Muscle layer of colon (tissue), 2 donors: Measurements from ENCODE around the gene BTN2A1.

Experiments used
- H3K27ac ChIP-seq: one replicate; pipeline ENCODE4 v1.7.0; 2013; ENCODE audit warnings: low read depth, mild to moderate bottlenecking, low read length, moderate library complexity
- H3K27me3 ChIP-seq, 2 donors: one replicate each; pipeline ENCODE4 v1.7.0; 2013; ENCODE audit warnings: low read length in 2 of 2, mild to moderate bottlenecking in 2 of 2; ENCODE audit not compliant: insufficient read depth in 2 of 2, control insufficient read depth in 1 of 2
- H3K36me3 ChIP-seq: one replicate; pipeline ENCODE4 v1.7.0; 2013; ENCODE audit warnings: mild to moderate bottlenecking, low read length; ENCODE audit not compliant: insufficient read depth
- H3K4me1 ChIP-seq: one replicate; pipeline ENCODE4 v1.7.0; 2013; ENCODE audit warnings: mild to moderate bottlenecking, low read length; ENCODE audit not compliant: insufficient read depth
- H3K4me3 ChIP-seq, 2 donors: one replicate each; pipeline ENCODE4 v1.7.0; 2013; ENCODE audit warnings: low read length in 2 of 2, low read depth in 1 of 2, mild to moderate bottlenecking in 1 of 2, moderate library complexity in 1 of 2
- H3K9ac ChIP-seq: one replicate; pipeline ENCODE4 v1.7.0; 2013; ENCODE audit warnings: low read length
- H3K9me3 ChIP-seq: one replicate; pipeline ENCODE4 v1.7.0; 2013; ENCODE audit warnings: mild to moderate bottlenecking, low read length
- donor health status: abdominal sarcoma.
- donor health status: Adenocarcinoma of cecum.

BTN2A1 gene

GRCh38 chr6:26436018-26436417 lies 21.7 kb upstream of the BTN2A1 start:
- H3K4me3 ChIP-seq = no peak overlapping the region
- no peaks in the 10 kb centered on the region for H3K27me3 ChIP-seq
- H3K9ac ChIP-seq = no peak overlapping the region
- peaks cover 7% of the 10 kb centered on the region for H3K4me1 ChIP-seq
- H3K27ac ChIP-seq = no peak overlapping the region
- no peaks in the 10 kb centered on the region for H3K9me3 ChIP-seq
- H3K36me3 ChIP-seq = no peaks in the 10 kb centered on the region

- no peak overlapping the region for H3K27ac ChIP-seq
- H3K27me3 ChIP-seq = no peaks in the 10 kb centered on the region
- no peak overlapping the region for H3K4me3 ChIP-seq
- H3K4me1 ChIP-seq = peaks cover 7% of the 10 kb centered on the region
- no peak overlapping the region for H3K9ac ChIP-seq
- no peaks in the 10 kb centered on the region for H3K36me3 ChIP-seq
- H3K9me3 ChIP-seq = no peaks in the 10 kb centered on the region
These were observed 20.2 kb upstream of the BTN2A1 start for GRCh38 chr6:26437550-26437949.

GRCh38 chr6:26438000-26438399 lies 19.8 kb upstream of the BTN2A1 start:
- Histone ChIP-seq H3K4me3 (no peak overlapping the region), H3K27me3 (no peaks in the 10 kb centered on the region), H3K27ac (no peak overlapping the region), H3K36me3 (no peaks in the 10 kb centered on the region), H3K4me1 (peaks cover 7% of the 10 kb centered on the region), H3K9ac (no peak overlapping the region), H3K9me3 (no peaks in the 10 kb centered on the region)

- Histone ChIP-seq H3K4me3 (peak overlapping the region; percentile 12 to 93), H3K4me1 (peaks cover 7% of the 10 kb centered on the region), H3K27ac (peak overlapping the region; percentile 64), H3K36me3 (peaks cover 1% of the 10 kb centered on the region), H3K27me3 (no peaks in the 10 kb centered on the region), H3K9ac (peak overlapping the region; percentile 79), H3K9me3 (no peaks in the 10 kb centered on the region)
These were observed 18.3 kb upstream of the BTN2A1 start for GRCh38 chr6:26439151-26440125.

GRCh38 chr6:26440977-26441358 lies 16.8 kb upstream of the BTN2A1 start:
- Histone ChIP-seq H3K4me3 (peak overlapping the region; percentile 12 to 93), H3K9ac (peak overlapping the region; percentile 79), H3K36me3 (peaks cover 6% of the 10 kb centered on the region), H3K4me1 (peaks cover 7% of the 10 kb centered on the region), H3K27ac (peak overlapping the region; percentile 64), H3K9me3 (no peaks in the 10 kb centered on the region), H3K27me3 (no peaks in the 10 kb centered on the region)

- H3K27me3 ChIP-seq = no peaks in the 10 kb centered on the region
- H3K36me3 ChIP-seq = peaks cover 14% of the 10 kb centered on the region
- H3K27ac ChIP-seq = no peak overlapping the region
- no peaks in the 10 kb centered on the region for H3K9me3 ChIP-seq
- H3K4me1 ChIP-seq = peaks cover 7% of the 10 kb centered on the region
- peak overlapping the region in 1 of 2 donors; percentile 15 for H3K4me3 ChIP-seq
- H3K9ac ChIP-seq = no peak overlapping the region
These were observed 15.8 kb upstream of the BTN2A1 start for GRCh38 chr6:26441977-26442376.

- no peak overlapping the region for H3K9ac ChIP-seq
- H3K27me3 ChIP-seq = no peaks in the 10 kb centered on the region
- peaks cover 23% of the 10 kb centered on the region for H3K36me3 ChIP-seq
- H3K27ac ChIP-seq = no peak overlapping the region
- no peaks in the 10 kb centered on the region for H3K4me1 ChIP-seq
- no peaks in the 10 kb centered on the region for H3K9me3 ChIP-seq
- no peak overlapping the region for H3K4me3 ChIP-seq
These were observed 11.7 kb upstream of the BTN2A1 start for GRCh38 chr6:26445934-26446667.

GRCh38 chr6:26447257-26447656 lies 10.5 kb upstream of the BTN2A1 start:
- Histone ChIP-seq H3K4me1 (no peaks in the 10 kb centered on the region), H3K4me3 (no peak overlapping the region), H3K27me3 (no peaks in the 10 kb centered on the region), H3K36me3 (peaks cover 23% of the 10 kb centered on the region), H3K9me3 (no peaks in the 10 kb centered on the region), H3K9ac (no peak overlapping the region), H3K27ac (no peak overlapping the region)

- H3K27me3 ChIP-seq = no peaks in the 10 kb centered on the region
- peaks cover 17% of the 10 kb centered on the region for H3K36me3 ChIP-seq
- no peak overlapping the region for H3K27ac ChIP-seq
- no peak overlapping the region for H3K4me3 ChIP-seq
- no peaks in the 10 kb centered on the region for H3K9me3 ChIP-seq
- H3K4me1 ChIP-seq = no peaks in the 10 kb centered on the region
- H3K9ac ChIP-seq = no peak overlapping the region
These were observed 7.5 kb upstream of the BTN2A1 start for GRCh38 chr6:26450240-26450639.

GRCh38 chr6:26452631-26453235 lies 5.0 kb upstream of the BTN2A1 start:
- H3K36me3 ChIP-seq = peaks cover 10% of the 10 kb centered on the region

GRCh38 chr6:26454631-26455030 lies 3.1 kb upstream of the BTN2A1 start:
- peaks cover 17% of the 10 kb centered on the region for H3K4me1 ChIP-seq
- no peak overlapping the region for H3K9ac ChIP-seq
- H3K9me3 ChIP-seq = no peaks in the 10 kb centered on the region
- H3K27ac ChIP-seq = no peak overlapping the region
- H3K36me3 ChIP-seq = peaks cover 6% of the 10 kb centered on the region
- no peaks in the 10 kb centered on the region for H3K27me3 ChIP-seq
- no peak overlapping the region for H3K4me3 ChIP-seq

More at GRCh38 chr6:26452631-26453235, 5.0 kb upstream of the BTN2A1 start:
- no peak overlapping the region for H3K4me3 ChIP-seq
- H3K27ac ChIP-seq = no peak overlapping the region
- H3K9ac ChIP-seq = no peak overlapping the region
- peaks cover 8% of the 10 kb centered on the region for H3K4me1 ChIP-seq
- no peaks in the 10 kb centered on the region for H3K27me3 ChIP-seq
- H3K9me3 ChIP-seq = no peaks in the 10 kb centered on the region
